Measurements from ENCODE around the gene JUP.

Gene JUP

GRCh38 chr17:41773190-41773588 is 13.3 kb downstream of the JUP start:
- DNase-seq (ENCODE audit: low read depth): peak; percentile 71
- H3K4me3 ChIP-seq (ENCODE audit: low read depth, low read length): no peak overlapping the region
- TF ChIP-seq, protein P1, sequence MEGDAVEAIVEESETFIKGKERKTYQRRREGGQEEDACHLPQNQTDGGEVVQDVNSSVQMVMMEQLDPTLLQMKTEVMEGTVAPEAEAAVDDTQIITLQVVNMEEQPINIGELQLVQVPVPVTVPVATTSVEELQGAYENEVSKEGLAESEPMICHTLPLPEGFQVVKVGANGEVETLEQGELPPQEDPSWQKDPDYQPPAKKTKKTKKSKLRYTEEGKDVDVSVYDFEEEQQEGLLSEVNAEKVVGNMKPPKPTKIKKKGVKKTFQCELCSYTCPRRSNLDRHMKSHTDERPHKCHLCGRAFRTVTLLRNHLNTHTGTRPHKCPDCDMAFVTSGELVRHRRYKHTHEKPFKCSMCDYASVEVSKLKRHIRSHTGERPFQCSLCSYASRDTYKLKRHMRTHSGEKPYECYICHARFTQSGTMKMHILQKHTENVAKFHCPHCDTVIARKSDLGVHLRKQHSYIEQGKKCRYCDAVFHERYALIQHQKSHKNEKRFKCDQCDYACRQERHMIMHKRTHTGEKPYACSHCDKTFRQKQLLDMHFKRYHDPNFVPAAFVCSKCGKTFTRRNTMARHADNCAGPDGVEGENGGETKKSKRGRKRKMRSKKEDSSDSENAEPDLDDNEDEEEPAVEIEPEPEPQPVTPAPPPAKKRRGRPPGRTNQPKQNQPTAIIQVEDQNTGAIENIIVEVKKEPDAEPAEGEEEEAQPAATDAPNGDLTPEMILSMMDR (IDR thresholded peaks at IDR 0.05; ENCODE audit: low read depth, low read length, missing control alignments): no peak
- in situ Hi-C loops (cut with HindIII; ENCODE audit: low sequenced_read_pairs): no loop called here

- DNase-seq (ENCODE audit: low read depth): no peak
- no peak overlapping the region for H3K4me3 ChIP-seq (ENCODE audit: low read depth, low read length)
- in situ Hi-C loops (cut with HindIII; ENCODE audit: low sequenced_read_pairs): no loop called here
- TF ChIP-seq, protein P1 (IDR thresholded peaks at IDR 0.05; ENCODE audit: low read depth, low read length, missing control alignments): no peak
Measured at GRCh38 chr17:41772586-41773189, 13.8 kb downstream of the JUP start.

DNA sequence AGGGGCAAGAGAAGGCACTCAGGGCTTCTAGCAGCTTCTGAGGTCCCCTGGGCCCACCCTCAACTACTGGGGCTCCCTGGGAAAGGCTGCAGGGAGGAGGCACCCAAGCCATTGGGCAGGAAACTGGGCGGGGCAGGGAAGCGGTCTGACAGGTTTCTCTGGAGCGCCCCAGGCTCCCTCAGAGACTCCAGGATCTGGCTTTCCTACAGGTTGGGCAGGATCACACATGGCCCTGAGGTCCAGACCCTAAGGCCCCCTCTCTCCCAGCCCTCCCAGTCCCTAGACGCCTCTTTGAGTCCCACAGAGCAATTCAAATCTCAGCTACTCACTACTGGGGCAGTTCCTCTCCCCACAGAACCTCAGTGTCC is 14.3 kb downstream of the JUP start:
- in situ Hi-C loops (cut with HindIII; ENCODE audit: low sequenced_read_pairs): no loop called here
- no peak overlapping the region for H3K4me3 ChIP-seq (ENCODE audit: low read depth, low read length)
- no peak for DNase-seq (ENCODE audit: low read depth)

DNA sequence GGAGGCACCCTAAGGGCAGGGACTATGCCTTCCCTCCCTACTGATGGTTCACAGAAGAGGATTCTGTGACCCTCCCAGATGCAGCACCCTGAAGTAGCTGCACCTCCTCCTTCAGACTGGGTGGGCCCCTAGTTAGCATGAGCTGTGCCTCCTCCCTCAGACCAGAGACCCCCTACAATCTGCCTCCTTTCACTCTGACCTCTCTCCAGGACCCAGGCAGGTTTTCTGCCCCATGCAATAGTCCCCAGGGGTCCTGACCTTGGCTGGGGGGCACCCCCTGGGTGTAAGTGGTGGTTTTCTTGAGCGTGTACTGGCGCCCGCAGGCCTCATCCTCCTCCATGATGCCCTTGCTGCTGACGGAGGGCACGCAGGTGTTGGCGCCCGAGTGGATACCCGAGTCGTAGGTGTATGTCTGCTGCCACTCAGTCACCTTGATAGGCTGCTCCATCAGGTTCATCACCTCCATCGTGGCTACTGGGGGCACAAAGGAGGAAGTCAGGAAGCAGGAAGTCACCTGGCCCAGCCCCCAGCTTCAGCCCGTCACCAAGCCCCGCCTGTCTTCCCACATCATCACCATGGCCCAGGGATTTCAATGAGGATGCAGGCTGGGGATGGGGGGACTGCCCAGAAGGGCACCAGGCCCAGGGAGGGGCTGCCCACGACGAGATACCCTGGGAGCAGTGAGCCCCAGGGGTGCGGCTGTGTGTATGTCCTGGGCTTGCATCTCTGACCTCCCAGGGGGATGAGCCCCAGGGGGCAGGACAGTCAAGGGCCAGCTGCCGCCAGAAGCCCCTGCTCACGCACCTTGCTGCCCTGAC is 14.9 kb downstream of the JUP start:
- TF ChIP-seq, protein P1 (IDR thresholded peaks at IDR 0.05; ENCODE audit: low read depth, low read length, missing control alignments): no peak
- H3K4me3 ChIP-seq (ENCODE audit: low read depth, low read length): no peak overlapping the region
- in situ Hi-C loops (cut with HindIII; ENCODE audit: low sequenced_read_pairs): no loop called here
- no peak for DNase-seq (ENCODE audit: low read depth)

More for the DNA sequence above, 14.3 kb downstream of the JUP start:
- TF ChIP-seq, protein P1 (IDR thresholded peaks at IDR 0.05; ENCODE audit: low read depth, low read length, missing control alignments): no peak

- in situ Hi-C loops (cut with HindIII; ENCODE audit: low sequenced_read_pairs): no loop called here
- TF ChIP-seq, protein P1 (IDR thresholded peaks at IDR 0.05; ENCODE audit: low read depth, low read length, missing control alignments): no peak
Measured at GRCh38 chr17:41769985-41770384, 16.5 kb downstream of the JUP start.

DNA sequence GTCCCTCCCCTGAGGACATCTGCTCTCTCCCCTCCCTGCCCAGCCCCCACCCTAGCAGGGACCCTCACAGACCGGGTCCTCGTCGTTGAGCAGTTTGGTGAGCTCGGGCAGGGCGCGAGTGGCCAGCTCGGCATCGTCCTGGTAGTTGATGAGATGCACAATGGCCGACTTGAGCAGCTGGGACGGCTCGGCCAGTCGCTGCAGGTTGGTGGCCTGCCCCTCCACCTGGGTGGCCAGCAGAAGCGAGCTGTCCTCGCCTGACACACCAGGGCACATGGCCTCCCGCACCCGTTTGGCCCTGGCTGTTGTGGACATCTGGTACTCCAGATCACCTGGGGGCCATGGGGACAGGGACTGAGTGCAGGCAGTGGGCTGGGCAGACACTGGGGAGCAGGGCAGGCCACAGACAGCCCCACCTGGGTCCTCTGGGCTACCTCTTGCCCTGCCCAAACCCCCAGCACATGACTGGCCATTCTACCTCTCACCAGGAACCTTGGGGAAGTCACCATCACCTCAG is 17.1 kb downstream of the JUP start:
- DNase-seq (ENCODE audit: low read depth): no peak
- TF ChIP-seq, protein P1 (IDR thresholded peaks at IDR 0.05; ENCODE audit: low read depth, low read length, missing control alignments): no peak
- no peak overlapping the region for H3K4me3 ChIP-seq (ENCODE audit: low read depth, low read length)
- in situ Hi-C loops (cut with HindIII; ENCODE audit: low sequenced_read_pairs): no loop called here

More at GRCh38 chr17:41769985-41770384, 16.5 kb downstream of the JUP start:
- DNase-seq (ENCODE audit: low read depth): no peak
- no peak overlapping the region for H3K4me3 ChIP-seq (ENCODE audit: low read depth, low read length)

Data from astrocyte of the cerebellum (primary cell).